ENCODE data around the gene RAB1A.
A peak's percentile ranks its signal among the peaks of the same experiment; 100 is the strongest.

The RAB1A gene

GRCh38 chr2:65093211-65093610, 36.7 kb downstream of the RAB1A start:
- DNase-seq (ENCODE audit: low read depth): no peak

GRCh38 chr2:65092791-65093190, 37.1 kb downstream of the RAB1A start:
- DNase-seq (ENCODE audit: low read depth): no peak

GRCh38 chr2:65085148-65085547, 44.8 kb downstream of the RAB1A start:
- DNase-seq (ENCODE audit: low read depth): no peak

GRCh38 chr2:65081232-65081685, 48.6 kb downstream of the RAB1A start:
- DNase-seq (ENCODE audit: low read depth): no peak

GRCh38 chr2:65079017-65079416, 50.9 kb downstream of the RAB1A start:
- DNase-seq (ENCODE audit: low read depth): no peak

GRCh38 chr2:65077898-65078297, 52.0 kb downstream of the RAB1A start:
- no peak for DNase-seq (ENCODE audit: low read depth)

- peak; percentile 22 for DNase-seq (ENCODE audit: low read depth)
These were observed 53.6 kb downstream of the RAB1A start for GRCh38 chr2:65076345-65076710.

GRCh38 chr2:65075605-65076344, 54.1 kb downstream of the RAB1A start:
- no peak for DNase-seq (ENCODE audit: low read depth)

GRCh38 chr2:65075176-65075575, 54.7 kb downstream of the RAB1A start:
- DNase-seq (ENCODE audit: low read depth): no peak

GRCh38 chr2:65073879-65074565, 55.9 kb downstream of the RAB1A start:
- DNase-seq (ENCODE audit: low read depth): no peak

GRCh38 chr2:65072181-65072970, 57.5 kb downstream of the RAB1A start:
- no peak for DNase-seq (ENCODE audit: low read depth)

GRCh38 chr2:65071499-65072180, 58.3 kb downstream of the RAB1A start:
- no peak for DNase-seq (ENCODE audit: low read depth)

- DNase-seq (ENCODE audit: low read depth): no peak
These were observed 59.0 kb downstream of the RAB1A start for GRCh38 chr2:65070856-65071255.

- DNase-seq (ENCODE audit: low read depth): peak; percentile 33
These were observed 59.6 kb downstream of the RAB1A start for GRCh38 chr2:65070172-65070830.

- no peak for DNase-seq (ENCODE audit: low read depth)
These were observed 60.5 kb downstream of the RAB1A start for GRCh38 chr2:65069439-65069824.

GRCh38 chr2:65067806-65068553, 61.9 kb downstream of the RAB1A start:
- DNase-seq (ENCODE audit: low read depth): no peak

- DNase-seq (ENCODE audit: low read depth): peak; percentile 84
These were observed 65.0 kb downstream of the RAB1A start for GRCh38 chr2:65064728-65065552.

- no peak for DNase-seq (ENCODE audit: low read depth)
These were observed 66.8 kb downstream of the RAB1A start for GRCh38 chr2:65062843-65063825.

GRCh38 chr2:65061910-65062339, 68.0 kb downstream of the RAB1A start:
- DNase-seq (ENCODE audit: low read depth): no peak

Data from GM04504 (cell line).